Smooth muscle cell (in vitro differentiated cells): ENCODE data around the gene SF1. TPM values are rescaled to one million over a fixed set of nuclear protein-coding genes. Genes with fewer than 3 reads are reported as not detected.

Experiments
- DNase-seq: peaks from one replicate; lab custom pipeline; 2025; ENCODE audit not compliant: unreplicated experiment; lab: John Stamatoyannopoulos, UW
- H2AFZ ChIP-seq: fragments of 200-600 bp; sonication (generic); 2 replicates; pipeline ENCODE4 v1.6.0; 2016; ENCODE audit warnings: antibody characterized with exemption, low read depth, mild to moderate bottlenecking
- H3F3A ChIP-seq: fragments of 200-600 bp; sonication (generic); 2 replicates; pipeline ENCODE4 v1.6.0; 2017; ENCODE audit warnings: antibody characterized with exemption, low read depth
- H3K27ac ChIP-seq: fragments of 200-600 bp; sonication (generic); 2 replicates; pipeline ENCODE4 v1.5.1; 2016; ENCODE audit warnings: low read depth, mild to moderate bottlenecking
- H3K27me3 ChIP-seq: fragments of 200-600 bp; sonication (generic); 2 replicates; pipeline ENCODE4 v1.6.1; 2016; ENCODE audit warnings: low read depth, mild to moderate bottlenecking
- H3K36me3 ChIP-seq: fragments of 200-600 bp; sonication (generic); 2 replicates; pipeline ENCODE4 v1.5.1; 2016; ENCODE audit warnings: low read depth
- H3K4me1 ChIP-seq: fragments of 200-600 bp; sonication (generic); 2 replicates; pipeline ENCODE4 v1.5.1; 2016; ENCODE audit warnings: low read depth
- H3K4me2 ChIP-seq: fragments of 200-600 bp; sonication (generic); 2 replicates; pipeline ENCODE4 v1.6.0; 2016; ENCODE audit warnings: mild to moderate bottlenecking
- H3K4me3 ChIP-seq: fragments of 200-600 bp; sonication (generic); 2 replicates; pipeline ENCODE4 v1.5.1; 2016; ENCODE audit warnings: mild to moderate bottlenecking
- H3K79me2 ChIP-seq: fragments of 200-600 bp; sonication (generic); 2 replicates; pipeline ENCODE4 v1.6.0; 2016; ENCODE audit warnings: low read depth, mild to moderate bottlenecking
- H3K9ac ChIP-seq: fragments of 200-600 bp; sonication (generic); 2 replicates; pipeline ENCODE4 v1.6.0; 2016; ENCODE audit warnings: low read depth
- H3K9me3 ChIP-seq: fragments of 200-600 bp; sonication (generic); replicated peaks from 2 replicates; pipeline ENCODE4 v1.5.1; 2016; ENCODE audit warnings: low read depth
- H4K20me1 ChIP-seq: fragments of 200-600 bp; sonication (generic); 2 replicates; pipeline ENCODE4 v1.6.0; 2016; ENCODE audit warnings: low read depth
- whole genome bisulfite sequencing: methylation state at CpG from one replicate; pipeline ENCODE4 v1.1.7; 2016; ENCODE audit warnings: low lambda C conversion rate; 5-methylcytosine and 5-hydroxymethylcytosine counted together
- polyA plus RNA-seq: library from polyadenylated mRNA; unstranded; fragments of >200 nt; fragmentation: Nextera tagmentation; extraction: Ambion mirVana; gene quantifications from 2 replicates; pipeline ENCODE4 v1.2.1, GENCODE V29; 2016
- total RNA-seq: library from RNA; depleted of rRNA; stranded (reverse); fragments of >200 nt; gene quantifications from 2 replicates; pipeline ENCODE4 v1.2.3, GENCODE V29; 2014
- TF ChIP-seq, protein P1 (sequence below): fragments of 200-600 bp; sonication (generic); IDR thresholded peaks from 2 replicates; pipeline ENCODE4 v1.5.1; 2017; ENCODE audit warnings: borderline replicate concordance, mild to moderate bottlenecking, antibody characterized with exemption; ENCODE audit not compliant: insufficient read depth, poor library complexity, severe bottlenecking

The SF1 gene
- total and polyA plus RNA-seq, 2 experiments from 2014 or later = 84.2 to 115 TPM

DNA sequence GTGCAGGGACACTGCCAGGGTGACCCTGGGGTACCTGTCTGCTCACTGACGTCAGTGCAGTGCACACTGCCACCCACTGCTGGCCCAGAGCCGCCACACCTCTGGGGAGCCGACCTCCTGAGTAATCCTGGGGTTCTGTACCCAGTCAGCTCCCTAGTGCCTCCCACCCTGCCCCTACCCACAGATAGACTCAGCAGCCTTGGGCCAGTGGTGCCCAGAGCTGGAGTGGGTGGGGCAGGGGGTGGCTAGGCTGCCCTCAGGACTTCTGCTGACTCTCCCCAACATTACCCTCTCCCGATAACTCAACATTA lies 61.1 kb downstream of the SF1 start:
- no peaks in the 10 kb centered on the region for H3K9me3 ChIP-seq

DNA sequence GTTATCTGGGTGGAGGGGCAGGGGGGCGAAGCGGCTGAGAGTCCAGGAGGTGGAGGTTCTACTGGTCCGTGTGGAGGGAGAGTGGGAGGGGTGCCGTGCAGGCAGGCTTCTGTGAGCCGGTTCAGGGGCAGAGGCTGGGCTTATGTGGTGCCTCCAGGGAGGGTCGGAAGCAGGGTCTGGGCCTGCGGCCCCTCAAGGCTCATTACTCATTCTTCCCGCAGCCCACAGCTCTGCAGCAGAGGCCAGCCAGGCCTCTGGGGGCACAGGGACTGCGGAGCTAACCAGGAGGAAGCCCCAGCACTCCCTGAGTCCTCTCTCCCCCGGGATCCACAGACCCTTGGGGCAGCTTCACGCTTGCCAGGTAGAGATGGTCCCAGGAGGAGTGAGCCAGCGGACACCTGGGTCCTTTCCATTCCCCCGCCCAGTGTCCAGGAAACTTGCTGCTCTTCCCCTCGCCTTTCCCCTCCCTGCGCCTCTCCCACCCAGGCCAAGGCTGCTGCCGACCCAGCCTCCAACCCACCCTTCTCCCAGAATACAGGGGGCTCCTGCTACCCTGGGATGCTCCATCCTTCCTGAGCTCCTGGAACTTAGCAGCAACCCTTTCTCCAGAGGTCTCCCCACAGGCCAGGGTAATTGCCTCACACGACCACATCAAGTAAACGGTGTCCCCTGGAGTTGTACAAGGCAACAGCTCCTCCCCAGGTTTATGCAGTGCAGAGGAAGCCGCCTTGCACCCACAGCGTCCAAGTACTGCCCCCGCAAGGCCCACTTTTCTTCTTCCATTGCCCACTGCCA lies 61.7 kb downstream of the SF1 start:
- Histone ChIP-seq H3K36me3 (no peaks in the 10 kb centered on the region), H3K9me3 (no peaks in the 10 kb centered on the region), H4K20me1 (no peaks in the 10 kb centered on the region), H3F3A (no peaks in the 10 kb centered on the region), H3K4me3 (no peak overlapping the region), H2AFZ (no peak overlapping the region), H3K9ac (no peak overlapping the region), H3K79me2 (no peaks in the 10 kb centered on the region), H3K4me1 (no peaks in the 10 kb centered on the region), H3K27me3 (peaks cover 68% of the 10 kb centered on the region), H3K27ac (no peak overlapping the region), H3K4me2 (peak overlapping the region; percentile 53)
- 62% methylated on average over 19 of the region's 21 CpGs for WGBS
- TF ChIP-seq, protein P1, sequence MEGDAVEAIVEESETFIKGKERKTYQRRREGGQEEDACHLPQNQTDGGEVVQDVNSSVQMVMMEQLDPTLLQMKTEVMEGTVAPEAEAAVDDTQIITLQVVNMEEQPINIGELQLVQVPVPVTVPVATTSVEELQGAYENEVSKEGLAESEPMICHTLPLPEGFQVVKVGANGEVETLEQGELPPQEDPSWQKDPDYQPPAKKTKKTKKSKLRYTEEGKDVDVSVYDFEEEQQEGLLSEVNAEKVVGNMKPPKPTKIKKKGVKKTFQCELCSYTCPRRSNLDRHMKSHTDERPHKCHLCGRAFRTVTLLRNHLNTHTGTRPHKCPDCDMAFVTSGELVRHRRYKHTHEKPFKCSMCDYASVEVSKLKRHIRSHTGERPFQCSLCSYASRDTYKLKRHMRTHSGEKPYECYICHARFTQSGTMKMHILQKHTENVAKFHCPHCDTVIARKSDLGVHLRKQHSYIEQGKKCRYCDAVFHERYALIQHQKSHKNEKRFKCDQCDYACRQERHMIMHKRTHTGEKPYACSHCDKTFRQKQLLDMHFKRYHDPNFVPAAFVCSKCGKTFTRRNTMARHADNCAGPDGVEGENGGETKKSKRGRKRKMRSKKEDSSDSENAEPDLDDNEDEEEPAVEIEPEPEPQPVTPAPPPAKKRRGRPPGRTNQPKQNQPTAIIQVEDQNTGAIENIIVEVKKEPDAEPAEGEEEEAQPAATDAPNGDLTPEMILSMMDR = no peak
- DNase-seq = no peak

More for the DNA sequence above, 61.1 kb downstream of the SF1 start:
- H3K27ac ChIP-seq = no peak overlapping the region
- H3K9ac ChIP-seq = no peak overlapping the region
- H3K27me3 ChIP-seq = peaks cover 68% of the 10 kb centered on the region
- no peak overlapping the region for H3K4me2 ChIP-seq
- no peaks in the 10 kb centered on the region for H3K79me2 ChIP-seq
- no peak for DNase-seq
- H4K20me1 ChIP-seq = no peaks in the 10 kb centered on the region
- no peak overlapping the region for H2AFZ ChIP-seq
- WGBS = 88% methylated on average over 4 of the region's 4 CpGs
- no peaks in the 10 kb centered on the region for H3K4me1 ChIP-seq
- H3K36me3 ChIP-seq = no peaks in the 10 kb centered on the region
- TF ChIP-seq, protein P1 = no peak
- no peaks in the 10 kb centered on the region for H3F3A ChIP-seq
- H3K4me3 ChIP-seq = no peak overlapping the region

DNA sequence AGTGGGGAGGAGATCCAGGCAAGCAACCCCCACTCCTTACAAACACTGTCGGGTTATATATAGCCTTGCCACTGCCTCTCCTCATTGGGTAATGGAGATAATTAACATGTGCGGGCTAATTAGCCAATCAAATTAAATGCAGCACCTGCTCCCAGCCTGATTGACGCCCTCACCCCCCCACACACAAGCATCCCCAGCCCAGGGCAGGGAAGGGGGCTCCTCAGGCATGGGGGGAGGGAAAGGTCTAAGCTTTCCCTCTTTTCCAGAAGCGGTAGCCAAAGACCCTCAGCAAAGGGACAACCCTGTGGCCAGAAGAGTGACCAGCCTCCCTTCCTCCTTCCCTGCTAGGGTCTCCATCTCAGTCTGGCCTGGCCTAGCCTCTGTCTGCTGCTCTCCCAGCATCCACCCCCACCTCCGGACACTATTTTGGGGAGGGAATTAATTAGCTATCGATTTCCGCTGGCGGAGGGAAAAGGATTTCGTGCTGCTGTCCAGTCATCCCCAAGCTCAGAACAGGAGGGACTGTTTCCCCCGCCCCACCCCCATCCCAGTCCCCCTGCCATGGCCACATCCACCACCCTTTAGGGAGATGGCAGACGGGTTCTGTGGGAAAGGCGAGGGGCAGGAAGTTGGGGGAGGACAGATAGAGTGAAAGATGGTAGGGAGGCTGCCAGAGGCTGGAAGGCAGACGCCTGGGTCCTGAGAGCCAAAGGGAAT lies 62.4 kb downstream of the SF1 start:
- Histone ChIP-seq H3K4me1 (no peaks in the 10 kb centered on the region), H3K9me3 (no peaks in the 10 kb centered on the region), H3K27ac (no peak overlapping the region), H3K79me2 (no peaks in the 10 kb centered on the region), H3K4me3 (no peak overlapping the region), H3K27me3 (peaks cover 68% of the 10 kb centered on the region), H3F3A (no peaks in the 10 kb centered on the region), H2AFZ (no peak overlapping the region), H3K36me3 (no peaks in the 10 kb centered on the region), H3K9ac (no peak overlapping the region), H3K4me2 (peak overlapping the region; percentile 53), H4K20me1 (no peaks in the 10 kb centered on the region)
- TF ChIP-seq, protein P1 = no peak
- 72% methylated on average over 13 of the region's 13 CpGs for WGBS
- DNase-seq = no peak
